Measurements from ENCODE around the gene ANKRD10. TPM values are rescaled to one million over a fixed set of nuclear protein-coding genes. Genes with fewer than 3 reads are reported as not detected.
"Not testable (repeated sequence)": the region's sequence is repeated elsewhere in the genome, so short reads cannot be mapped to it uniquely, and the experiment has no call there.

The ANKRD10 gene
- total RNA-seq, 2 donors from 2014 or later = 95.5 to 137 TPM

DNA sequence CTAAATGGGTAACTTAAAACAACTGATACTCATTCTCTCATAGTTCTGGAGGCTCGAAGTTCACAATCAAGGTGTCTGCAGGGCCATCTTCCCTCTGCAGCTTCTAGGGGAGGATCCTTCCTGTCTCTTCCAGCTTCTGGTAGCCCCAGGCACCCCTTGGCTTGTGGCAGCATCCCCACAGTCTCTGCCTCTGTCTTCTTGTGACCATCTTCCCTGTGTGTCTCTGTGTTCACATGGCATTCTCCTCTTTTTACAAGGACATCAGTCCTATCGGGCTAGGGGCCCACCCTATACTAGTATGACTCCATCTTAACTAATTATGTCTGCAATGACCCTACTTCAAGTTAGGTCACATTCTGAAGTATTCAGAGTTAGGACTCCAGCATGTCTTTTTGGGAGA lies 73.5 kb downstream of the ANKRD10 start:
- ATAC-seq = no peak
- H3K9me3 Mint-ChIP-seq = no peaks in the 10 kb centered on the region
- H3K27me3 Mint-ChIP-seq = peaks cover 45% of the 10 kb centered on the region in 2 donors
- no peak overlapping the region for H3K4me3 Mint-ChIP-seq
- H3K27ac Mint-ChIP-seq = no peak overlapping the region
- H3K4me1 Mint-ChIP-seq (ENCODE audit: low read depth in 2 of 2) = no peaks in the 10 kb centered on the region
- DNase-seq (ENCODE audit: low spot score) = no peak
- H3K36me3 Mint-ChIP-seq = peaks cover 7% of the 10 kb centered on the region

GRCh38 chr13:110838867-110839538 lies 75.9 kb downstream of the ANKRD10 start:
- Mint-ChIP-seq H3K9me3 (no peaks in the 10 kb centered on the region), H3K4me1 (ENCODE audit: low read depth in 2 of 2) (no peaks in the 10 kb centered on the region), H3K27ac (no peak overlapping the region), H3K36me3 (peaks cover 7% of the 10 kb centered on the region), H3K4me3 (no peak overlapping the region), H3K27me3 (peaks cover 30 to 37% of the 10 kb centered on the region in 2 donors)
- ATAC-seq (no peak), DNase-seq (ENCODE audit: low spot score) (no peak)

DNA sequence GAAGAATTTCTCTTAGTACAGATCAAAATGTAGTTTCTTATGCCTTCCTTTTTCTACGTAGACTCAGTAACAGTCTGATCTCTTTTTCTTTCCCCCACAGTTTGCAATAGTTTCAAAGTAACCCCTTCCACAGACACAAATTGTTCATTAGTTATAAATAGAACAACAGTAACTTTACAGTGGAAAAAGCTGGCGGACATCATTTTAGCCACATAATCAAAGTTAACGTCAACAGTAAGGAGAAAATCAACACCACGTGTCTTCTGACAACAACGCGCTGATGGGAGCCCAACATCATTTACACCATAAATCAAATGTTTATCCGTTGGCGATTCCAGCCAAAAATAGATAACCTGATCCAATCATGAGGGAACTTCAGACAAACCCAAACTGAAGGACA lies 76.8 kb downstream of the ANKRD10 start:
- ATAC-seq (no peak), DNase-seq (ENCODE audit: low spot score) (no peak)
- H3K36me3 Mint-ChIP-seq = peaks cover 7% of the 10 kb centered on the region
- H3K4me1 Mint-ChIP-seq (ENCODE audit: low read depth in 2 of 2) = no peaks in the 10 kb centered on the region
- no peak overlapping the region for H3K27ac Mint-ChIP-seq
- H3K4me3 Mint-ChIP-seq = no peak overlapping the region
- H3K9me3 Mint-ChIP-seq = no peaks in the 10 kb centered on the region
- H3K27me3 Mint-ChIP-seq = peaks cover 26 to 31% of the 10 kb centered on the region in 2 donors

- ATAC-seq; H3K4me3 Mint-ChIP-seq; H3K36me3 Mint-ChIP-seq; H3K4me1 Mint-ChIP-seq (ENCODE audit: low read depth in 2 of 2); DNase-seq (ENCODE audit: low spot score); H3K27ac Mint-ChIP-seq; H3K9me3 Mint-ChIP-seq: not testable (repeated sequence)
- peaks cover 26 to 31% of the 10 kb centered on the region in 2 donors for H3K27me3 Mint-ChIP-seq
Observed at GRCh38 chr13:110837397-110838061, 77.3 kb downstream of the ANKRD10 start.

- Mint-ChIP-seq H3K36me3 (peaks cover 3% of the 10 kb centered on the region), H3K27ac (no peak overlapping the region), H3K27me3 (peaks cover 20 to 31% of the 10 kb centered on the region in 2 donors), H3K9me3 (no peaks in the 10 kb centered on the region), H3K4me1 (ENCODE audit: low read depth in 2 of 2) (no peaks in the 10 kb centered on the region), H3K4me3 (no peak overlapping the region)
- no peak for ATAC-seq
- DNase-seq (ENCODE audit: low spot score) = no peak
Observed at GRCh38 chr13:110836605-110836903, 78.3 kb downstream of the ANKRD10 start.

- Mint-ChIP-seq H3K4me1 (ENCODE audit: low read depth in 2 of 2) (no peaks in the 10 kb centered on the region), H3K36me3 (no peaks in the 10 kb centered on the region), H3K4me3 (no peak overlapping the region), H3K27me3 (peaks cover 15 to 30% of the 10 kb centered on the region in 2 donors), H3K27ac (no peak overlapping the region), H3K9me3 (no peaks in the 10 kb centered on the region)
- ATAC-seq (no peak), DNase-seq (ENCODE audit: low spot score) (no peak)
Observed at GRCh38 chr13:110835721-110836604, 78.9 kb downstream of the ANKRD10 start.

GRCh38 chr13:110834572-110834971 lies 80.3 kb downstream of the ANKRD10 start:
- Mint-ChIP-seq H3K4me1 (ENCODE audit: low read depth in 2 of 2) (no peaks in the 10 kb centered on the region), H3K36me3 (no peaks in the 10 kb centered on the region), H3K27ac (no peak overlapping the region), H3K4me3 (no peak overlapping the region), H3K9me3 (no peaks in the 10 kb centered on the region), H3K27me3 (peaks cover 10 to 29% of the 10 kb centered on the region in 2 donors)
- no peak for ATAC-seq
- DNase-seq (ENCODE audit: low spot score) = no peak

DNA sequence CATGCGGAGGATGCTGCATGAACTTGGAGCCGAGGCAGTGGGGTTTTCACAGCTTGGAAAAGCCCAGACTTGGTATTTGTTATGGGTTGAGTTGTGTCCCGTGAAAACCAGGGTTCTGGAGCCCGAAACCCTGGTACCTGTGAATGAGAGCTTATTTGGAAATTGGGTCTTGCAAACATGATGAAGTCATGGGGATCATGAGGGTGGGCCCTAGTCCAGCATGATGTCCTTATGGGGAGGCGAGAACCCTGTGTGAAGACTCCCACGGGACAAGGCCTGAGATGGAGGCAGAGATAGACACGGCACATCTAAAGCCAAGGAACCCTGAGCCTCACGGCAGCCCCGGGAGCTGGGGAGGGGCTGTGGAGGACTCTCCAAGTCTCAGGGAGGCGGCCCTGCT lies 82.3 kb downstream of the ANKRD10 start:
- no peak for DNase-seq (ENCODE audit: low spot score)
- no peaks in the 10 kb centered on the region for H3K9me3 Mint-ChIP-seq
- H3K4me3 Mint-ChIP-seq = no peak overlapping the region
- no peaks in the 10 kb centered on the region for H3K36me3 Mint-ChIP-seq
- no peaks in the 10 kb centered on the region for H3K4me1 Mint-ChIP-seq (ENCODE audit: low read depth in 2 of 2)
- no peak for ATAC-seq
- peaks cover 9 to 22% of the 10 kb centered on the region in 2 donors for H3K27me3 Mint-ChIP-seq
- H3K27ac Mint-ChIP-seq = no peak overlapping the region

DNA sequence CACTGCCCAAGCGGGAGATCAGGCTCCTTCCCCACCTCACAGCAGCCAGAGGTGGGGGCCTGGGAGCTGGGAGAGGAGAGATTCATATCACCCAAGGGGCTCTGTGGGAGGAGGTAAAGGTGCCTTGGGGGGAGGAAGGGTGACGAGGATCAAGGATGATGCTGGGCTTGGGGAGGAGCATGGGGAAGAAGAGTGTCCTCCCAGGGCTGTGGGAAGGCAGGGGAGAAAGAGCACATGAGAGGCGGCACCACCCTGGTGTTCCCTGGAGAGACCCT lies 82.7 kb downstream of the ANKRD10 start:
- H3K36me3 Mint-ChIP-seq = no peaks in the 10 kb centered on the region
- H3K4me3 Mint-ChIP-seq = no peak overlapping the region
- no peaks in the 10 kb centered on the region for H3K4me1 Mint-ChIP-seq (ENCODE audit: low read depth in 2 of 2)
- H3K27ac Mint-ChIP-seq = no peak overlapping the region
- ATAC-seq (no peak), DNase-seq (ENCODE audit: low spot score) (no peak)
- peaks cover 9 to 20% of the 10 kb centered on the region in 2 donors for H3K27me3 Mint-ChIP-seq
- no peaks in the 10 kb centered on the region for H3K9me3 Mint-ChIP-seq

DNA sequence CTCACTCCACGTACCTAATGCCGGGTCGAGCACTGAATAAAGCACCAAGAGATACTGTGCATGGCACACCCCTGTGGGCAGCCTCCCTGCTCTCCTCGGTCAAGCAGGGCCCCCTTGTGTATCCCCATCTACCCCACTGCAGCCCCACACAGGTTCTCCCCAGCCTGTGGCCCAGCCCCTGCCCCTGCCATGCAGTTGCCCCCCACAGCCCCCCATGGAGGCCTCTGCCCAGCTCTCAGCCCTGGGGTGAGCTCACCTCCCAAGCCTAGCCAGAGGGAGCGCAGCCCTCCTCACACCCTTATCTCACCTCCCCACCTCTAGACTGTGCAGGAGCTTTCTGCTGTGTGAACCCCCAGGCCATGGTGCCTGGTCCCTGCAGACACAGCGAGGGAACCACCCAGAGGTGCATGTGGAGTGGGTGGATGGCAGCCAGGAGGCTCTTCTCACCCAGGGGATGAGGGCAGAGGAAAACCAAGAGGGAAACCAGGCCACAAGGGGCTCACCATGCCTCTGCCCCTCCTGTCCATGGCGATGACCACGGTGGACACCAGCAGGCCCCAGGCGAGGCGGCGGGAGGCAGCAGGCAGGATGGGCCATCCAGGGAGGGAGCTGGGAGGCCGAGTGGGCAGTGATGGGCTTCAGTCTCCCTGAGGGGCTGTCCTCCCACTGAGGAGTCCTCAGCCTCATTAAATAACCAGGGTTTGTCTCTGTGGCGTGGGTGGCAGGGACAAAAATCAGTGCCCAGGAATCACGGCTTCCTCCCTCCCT lies 83.2 kb downstream of the ANKRD10 start:
- ATAC-seq (peak in 1 of 2 donors; percentile 29), DNase-seq (ENCODE audit: low spot score) (no peak)
- H3K27ac Mint-ChIP-seq = no peak overlapping the region
- no peaks in the 10 kb centered on the region for H3K4me1 Mint-ChIP-seq (ENCODE audit: low read depth in 2 of 2)
- peaks cover 9 to 16% of the 10 kb centered on the region in 2 donors for H3K27me3 Mint-ChIP-seq
- no peaks in the 10 kb centered on the region for H3K9me3 Mint-ChIP-seq
- no peaks in the 10 kb centered on the region for H3K36me3 Mint-ChIP-seq
- H3K4me3 Mint-ChIP-seq = no peak overlapping the region

- H3K9me3 Mint-ChIP-seq = no peaks in the 10 kb centered on the region
- H3K27me3 Mint-ChIP-seq = peaks cover 8 to 16% of the 10 kb centered on the region in 2 donors
- no peak overlapping the region for H3K27ac Mint-ChIP-seq
- H3K4me3 Mint-ChIP-seq = no peak overlapping the region
- no peaks in the 10 kb centered on the region for H3K36me3 Mint-ChIP-seq
- DNase-seq (ENCODE audit: low spot score) = no peak
- no peak for ATAC-seq
- no peaks in the 10 kb centered on the region for H3K4me1 Mint-ChIP-seq (ENCODE audit: low read depth in 2 of 2)
Observed at GRCh38 chr13:110830800-110831371, 84.0 kb downstream of the ANKRD10 start.

DNA sequence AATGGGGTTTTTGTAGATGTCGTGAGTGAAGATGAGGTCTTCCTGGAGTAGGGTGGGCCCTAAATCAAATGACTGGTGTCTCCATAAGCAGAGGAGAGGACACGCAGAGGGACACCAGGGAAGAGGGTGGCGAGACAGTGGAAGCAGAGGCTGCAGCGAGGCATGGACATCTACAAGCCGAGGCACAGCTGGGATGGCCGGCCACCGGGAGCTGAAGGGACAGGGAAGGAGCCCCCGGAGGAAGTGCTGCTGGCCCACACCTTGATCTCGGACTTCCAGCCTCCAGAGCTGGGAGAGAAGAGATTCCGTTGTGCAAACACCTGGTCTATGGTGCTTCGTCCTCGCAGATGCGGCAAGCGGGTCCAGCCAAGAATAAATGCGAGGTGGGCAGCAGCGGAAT lies 84.5 kb downstream of the ANKRD10 start:
- Mint-ChIP-seq H3K27ac (no peak overlapping the region), H3K27me3 (peaks cover 2 to 10% of the 10 kb centered on the region in 2 donors), H3K36me3 (no peaks in the 10 kb centered on the region), H3K4me3 (no peak overlapping the region), H3K9me3 (no peaks in the 10 kb centered on the region), H3K4me1 (ENCODE audit: low read depth in 2 of 2) (no peaks in the 10 kb centered on the region)
- DNase-seq (ENCODE audit: low spot score) (no peak), ATAC-seq (no peak)

DNA sequence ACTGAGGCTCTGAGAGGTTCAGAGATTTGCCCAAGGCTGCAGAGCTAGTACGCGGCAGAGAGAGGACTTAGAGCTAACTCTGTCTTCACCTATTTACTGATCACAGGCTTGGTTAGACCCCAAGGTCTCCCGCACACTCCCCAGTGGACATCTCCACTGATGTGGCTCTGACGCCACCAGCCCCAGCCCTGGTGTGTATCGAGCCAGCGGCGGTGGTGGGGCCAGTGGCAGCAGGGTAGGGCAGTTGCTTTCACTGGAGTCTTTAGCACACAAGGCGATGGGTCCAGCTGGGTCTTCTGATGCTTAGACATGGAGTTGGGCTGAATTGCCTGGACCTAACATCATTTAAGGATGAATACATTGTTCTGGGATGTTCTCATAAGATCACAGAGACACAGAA lies 85.4 kb downstream of the ANKRD10 start:
- H3K9me3 Mint-ChIP-seq = no peaks in the 10 kb centered on the region
- ATAC-seq = no peak
- H3K4me3 Mint-ChIP-seq = no peak overlapping the region

More for the DNA sequence above, 85.4 kb downstream of the ANKRD10 start:
- no peak for DNase-seq (ENCODE audit: low spot score)
- Mint-ChIP-seq H3K27ac (no peak overlapping the region), H3K4me1 (ENCODE audit: low read depth in 2 of 2) (no peaks in the 10 kb centered on the region), H3K27me3 (peaks cover 0 to 7% of the 10 kb centered on the region in 2 donors), H3K36me3 (no peaks in the 10 kb centered on the region)

Data from natural killer cell treated with Interleukin-12 subunit alpha and Interleukin-12 subunit beta and Interleukin-15 and Interleukin-18, amount 100 ng/mL, for 72 hours (primary cell).